NCI-H2107 treated with DMSO at 0.1 percent for 48 hours (cell line): ENCODE results near the gene SDHAF2.
"Not testable (repeated sequence)": the region's sequence is repeated elsewhere in the genome, so short reads cannot be mapped to it uniquely, and the experiment has no call there.

Experiments used
- DNase-seq: peaks from one replicate; lab custom pipeline; 2025; ENCODE audit not compliant: unreplicated experiment; lab: John Stamatoyannopoulos, UW

SDHAF2 gene

GRCh38 chr11:61475433-61475832 lies 45.5 kb downstream of the SDHAF2 start:
- no peak for DNase-seq

- no peak for DNase-seq
Measured at GRCh38 chr11:61476371-61476770, 46.4 kb downstream of the SDHAF2 start.

GRCh38 chr11:61477126-61477525 lies 47.2 kb downstream of the SDHAF2 start:
- no peak for DNase-seq

GRCh38 chr11:61477727-61478148 lies 47.8 kb downstream of the SDHAF2 start:
- no peak for DNase-seq

- DNase-seq = not testable (repeated sequence)
Measured at GRCh38 chr11:61479360-61480058, 49.6 kb downstream of the SDHAF2 start.

- DNase-seq = no peak
Measured at GRCh38 chr11:61480261-61480993, 50.5 kb downstream of the SDHAF2 start.

GRCh38 chr11:61480994-61481335 lies 51.0 kb downstream of the SDHAF2 start:
- DNase-seq = peak; percentile 51

- no peak for DNase-seq
Measured at GRCh38 chr11:61481806-61482205, 51.9 kb downstream of the SDHAF2 start.

GRCh38 chr11:61482513-61482912 lies 52.6 kb downstream of the SDHAF2 start:
- DNase-seq = no peak

- no peak for DNase-seq
Measured at GRCh38 chr11:61484541-61484940, 54.6 kb downstream of the SDHAF2 start.

- DNase-seq = no peak
Measured at GRCh38 chr11:61485080-61485479, 55.2 kb downstream of the SDHAF2 start.

GRCh38 chr11:61486011-61486620 lies 56.2 kb downstream of the SDHAF2 start:
- DNase-seq = no peak

GRCh38 chr11:61486779-61487178 lies 56.9 kb downstream of the SDHAF2 start:
- DNase-seq = no peak

- no peak for DNase-seq
Measured at GRCh38 chr11:61487342-61488025, 57.6 kb downstream of the SDHAF2 start.

- DNase-seq = no peak
Measured at GRCh38 chr11:61488651-61489291, 58.8 kb downstream of the SDHAF2 start.

- no peak for DNase-seq
Measured at GRCh38 chr11:61489833-61490721, 60.2 kb downstream of the SDHAF2 start.

GRCh38 chr11:61491736-61492395 lies 61.9 kb downstream of the SDHAF2 start:
- no peak for DNase-seq

GRCh38 chr11:61494381-61494961 lies 64.5 kb downstream of the SDHAF2 start:
- no peak for DNase-seq
